K562 (cell line): ENCODE measurements around the gene HTRA3.

Experiments
- ATF2 ChIP-seq: sonication (generic); formaldehyde crosslinking; IDR thresholded peaks from 2 replicates; pipeline ENCODE4 v1.8.1; 2022; ENCODE audit warnings: missing genetic modification reagents
- CTCF ChIP-seq, 3 experiments: IDR thresholded peaks in 2 of 3; conservative IDR thresholded peaks in 1 of 3; 2 replicates each; pipeline ENCODE4 v1.5.1; 2011 to 2012; ENCODE audit warnings: low read length in 3 of 3, mild to moderate bottlenecking in 3 of 3, control low read depth in 2 of 3, improper control_type of control experiment in 1 of 3, inconsistent platforms in 1 of 3, low read depth in 1 of 3, mixed read lengths in 1 of 3, moderate library complexity in 1 of 3; ENCODE audit not compliant: insufficient read depth in 2 of 3
- E2F8 ChIP-seq: fragments of 450-650 bp; IDR thresholded peaks from 2 replicates; pipeline ENCODE4 v1.7.1; 2018; ENCODE audit warnings: mild to moderate bottlenecking, low read depth; ENCODE audit not compliant: partially characterized antibody
- POU5F1 ChIP-seq: fragments of 150-350 bp; IDR thresholded peaks from 2 replicates; pipeline ENCODE4 v1.6.1; 2014; ENCODE audit warnings: borderline replicate concordance, low read length, low read depth, mild to moderate bottlenecking; ENCODE audit not compliant: partially characterized antibody
- PREB ChIP-seq: sonication (generic); formaldehyde crosslinking; IDR thresholded peaks from 2 replicates; pipeline ENCODE4 v1.8.1; 2023; ENCODE audit warnings: mild to moderate bottlenecking, missing genetic modification reagents
- SMARCC2 ChIP-seq: fragments of 450-650 bp; IDR thresholded peaks from 2 replicates; pipeline ENCODE4 v1.6.1; 2017; ENCODE audit warnings: antibody characterized with exemption, moderate library complexity, mild to moderate bottlenecking, low read depth
- TAF1 ChIP-seq: IDR thresholded peaks from 2 replicates; pipeline ENCODE4 v1.6.1; 2011; ENCODE audit warnings: mild to moderate bottlenecking, low read length, moderate library complexity; ENCODE audit not compliant: insufficient read depth, control insufficient read depth, severe bottlenecking; ENCODE audit errors: extremely low read depth
- ZC3H4 ChIP-seq: sonication (generic); formaldehyde crosslinking; IDR thresholded peaks from 2 replicates; pipeline ENCODE4 v1.9.0; 2021; ENCODE audit warnings: missing genetic modification reagents, borderline replicate concordance

- no peak for TF ChIP-seq POU5F1
- no peak for TF ChIP-seq SMARCC2
- no peak for TF ChIP-seq CTCF (IDR thresholded peaks at IDR 0.05 in 2 of 3, conservative IDR thresholded peaks at IDR 0.05 in 1 of 3; ENCODE audit: insufficient read depth in 2 of 3, low read depth in 1 of 3, low read length in 3 of 3)
- TF ChIP-seq TAF1: no peak
- no peak for TF ChIP-seq ATF2 (CRISPR knock-in tag)
- TF ChIP-seq E2F8: no peak
- TF ChIP-seq PREB (CRISPR knock-in tag): no peak
- TF ChIP-seq ZC3H4 (CRISPR knock-in tag): no peak
Observed at GRCh38 chr4:8289151-8289750, 19.7 kb downstream of the HTRA3 start.
